ENCODE data around the gene ATP5PB. TPM values are rescaled to one million over a fixed set of nuclear protein-coding genes. Genes with fewer than 3 reads are reported as not detected.

The ATP5PB gene
- total RNA-seq, 6 experiments from 2014 or later, result 128 to 152 (median 148) TPM

- peak overlapping the region in 2 of 3 donors; percentile 12 to 48 for H3K27ac ChIP-seq
- peaks cover 0 to 21% (median 12%) of the 10 kb centered on the region in 4 donors for H3K4me1 ChIP-seq
- no peak overlapping the region for H3K4me3 ChIP-seq
- ATAC-seq, result peak; percentile 86 to 95 (median 93)
- WGBS (ENCODE audit: insufficient coverage, low coverage, low lambda C conversion rate, missing lambda C conversion rate), result 40% methylated on average over 1 of the region's 1 CpG
- H3K27me3 ChIP-seq, result no peaks in the 10 kb centered on the region
- no peaks in the 10 kb centered on the region for H3K36me3 ChIP-seq
- intact Hi-C loops (cut with DNase I), result no loop called here
- TF ChIP-seq POLR2A (IDR thresholded peaks at IDR 0.05), result no peak
- no peak for TF ChIP-seq CTCF (IDR thresholded peaks at IDR 0.05)
- DNase-seq, result no peak
- no peaks in the 10 kb centered on the region for H3K9me3 ChIP-seq
These were observed 31.5 kb upstream of the ATP5PB start for GRCh38 chr1:111417755-111418154.

- no peak for ATAC-seq
- intact Hi-C loops (cut with DNase I), result no loop called here
- no peaks in the 10 kb centered on the region for H3K9me3 ChIP-seq
These were observed 30.2 kb upstream of the ATP5PB start for GRCh38 chr1:111419037-111419436.

GRCh38 chr1:111420377-111420776 is 28.9 kb upstream of the ATP5PB start:
- ATAC-seq (no peak), DNase-seq (no peak)
- peaks cover 0 to 35% (median 17%) of the 10 kb centered on the region in 4 donors for H3K4me1 ChIP-seq
- H3K9me3 ChIP-seq, result no peaks in the 10 kb centered on the region
- H3K27ac ChIP-seq, result no peak overlapping the region
- H3K36me3 ChIP-seq, result no peaks in the 10 kb centered on the region
- TF ChIP-seq CTCF (IDR thresholded peaks at IDR 0.05) (no peak), POLR2A (IDR thresholded peaks at IDR 0.05) (no peak)
- no peaks in the 10 kb centered on the region for H3K27me3 ChIP-seq
- WGBS (ENCODE audit: insufficient coverage, low coverage, low lambda C conversion rate, missing lambda C conversion rate), result 83% methylated on average over 5 of the region's 5 CpGs
- H3K4me3 ChIP-seq, result no peak overlapping the region
- intact Hi-C loops (cut with DNase I), result no loop called here

More at GRCh38 chr1:111419037-111419436, 30.2 kb upstream of the ATP5PB start:
- Histone ChIP-seq H3K36me3 (no peaks in the 10 kb centered on the region), H3K27ac (no peak overlapping the region), H3K4me1 (peaks cover 0 to 31% (median 17%) of the 10 kb centered on the region in 4 donors), H3K4me3 (no peak overlapping the region), H3K27me3 (no peaks in the 10 kb centered on the region)
- WGBS (ENCODE audit: insufficient coverage, low coverage, low lambda C conversion rate, missing lambda C conversion rate), result 100% methylated on average over 1 of the region's 1 CpG
- TF ChIP-seq CTCF (IDR thresholded peaks at IDR 0.05), result no peak
- no peak for TF ChIP-seq POLR2A (IDR thresholded peaks at IDR 0.05)
- no peak for DNase-seq

- WGBS (ENCODE audit: insufficient coverage, low coverage, low lambda C conversion rate, missing lambda C conversion rate), result 26% methylated on average over 12 of the region's 13 CpGs
- ATAC-seq, result peak; percentile 95 to 99 (median 96)
- H3K27ac ChIP-seq, result peak overlapping the region in 2 of 3 donors; percentile 36 to 81
These were observed 26.5 kb upstream of the ATP5PB start for GRCh38 chr1:111422546-111423391.

More at GRCh38 chr1:111422546-111423391, 26.5 kb upstream of the ATP5PB start:
- TF ChIP-seq POLR2A (IDR thresholded peaks at IDR 0.05) (peak; percentile 43), CTCF (IDR thresholded peaks at IDR 0.05) (peak in 3 of 4 donors; percentile 20 to 36 (median 28))
- peaks cover 0 to 28% (median 13%) of the 10 kb centered on the region in 4 donors for H3K4me1 ChIP-seq
- peak overlapping the region in 2 of 3 donors; percentile 38 to 45 for H3K4me3 ChIP-seq
- no peaks in the 10 kb centered on the region for H3K27me3 ChIP-seq
- H3K36me3 ChIP-seq, result no peaks in the 10 kb centered on the region
- peak; percentile 92 to 97 (median 96) for DNase-seq
- no peaks in the 10 kb centered on the region for H3K9me3 ChIP-seq
- intact Hi-C loops (cut with DNase I), result no loop called here

Measured in right lobe of liver (tissue), 6 donors.